Mesothelial cell of epicardium (in vitro differentiated cells): ENCODE data around the gene FAR1. TPM values are rescaled to one million over a fixed set of nuclear protein-coding genes. Genes with fewer than 3 reads are reported as not detected.

Experiments used
- DNase-seq, 2 experiments: peaks; one replicate each; pipeline ENCODE4 v3.0.0; 2021; ENCODE audit warnings: low spot score in 2 of 2; ENCODE audit not compliant: unreplicated experiment in 2 of 2
- H3K27ac Mint-ChIP-seq: 2 replicates; pipeline ENCODE4 v1.8.0; 2021; ENCODE audit warnings: mixed read lengths
- H3K27me3 Mint-ChIP-seq: 2 replicates; pipeline ENCODE4 v1.8.0; 2021; ENCODE audit warnings: low read depth, mixed read lengths
- H3K36me3 Mint-ChIP-seq: 2 replicates; pipeline ENCODE4 v1.8.0; 2021; ENCODE audit warnings: mixed read lengths
- H3K4me1 Mint-ChIP-seq: 2 replicates; pipeline ENCODE4 v1.8.0; 2021; ENCODE audit warnings: mixed read lengths
- H3K4me3 Mint-ChIP-seq: 2 replicates; pipeline ENCODE4 v1.8.0; 2021; ENCODE audit warnings: mild to moderate bottlenecking, moderate library complexity, mixed read lengths
- H3K9me3 Mint-ChIP-seq: 2 replicates; pipeline ENCODE4 v1.8.0; 2021; ENCODE audit warnings: mixed read lengths
- total RNA-seq: library from RNA; stranded (reverse); gene quantifications from 3 replicates; pipeline ENCODE4 v1.2.1, GENCODE V29; 2021
- TF ChIP-seq, protein P1 (sequence below): fragments of 200-600 bp; sonication (generic); IDR thresholded peaks from one replicate; pipeline ENCODE4 v1.5.0; 2021; ENCODE audit warnings: antibody characterized with exemption; ENCODE audit not compliant: unreplicated experiment

FAR1 gene
- total RNA-seq, 1 donor from 2014 or later = 67.0 TPM

DNA sequence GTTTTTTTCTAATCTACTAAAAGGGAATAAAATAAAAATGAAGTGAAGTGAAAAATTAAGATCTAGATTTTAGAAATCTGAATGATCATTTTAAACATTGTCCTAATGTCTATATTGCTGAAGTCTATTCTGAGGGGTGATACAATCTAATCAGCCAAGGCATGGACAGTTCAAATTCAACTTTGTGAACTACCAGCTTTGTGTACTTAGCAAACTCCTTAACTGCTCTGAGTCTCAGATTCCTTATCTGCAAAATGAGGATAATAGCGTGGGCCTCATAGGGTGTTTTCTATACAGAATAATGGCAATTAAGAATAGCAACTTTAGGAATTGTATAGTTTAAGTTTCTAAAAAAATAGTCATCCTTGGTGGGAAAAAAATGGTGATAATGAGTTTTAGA, 31.4 kb downstream of the FAR1 start:
- TF ChIP-seq, protein P1, sequence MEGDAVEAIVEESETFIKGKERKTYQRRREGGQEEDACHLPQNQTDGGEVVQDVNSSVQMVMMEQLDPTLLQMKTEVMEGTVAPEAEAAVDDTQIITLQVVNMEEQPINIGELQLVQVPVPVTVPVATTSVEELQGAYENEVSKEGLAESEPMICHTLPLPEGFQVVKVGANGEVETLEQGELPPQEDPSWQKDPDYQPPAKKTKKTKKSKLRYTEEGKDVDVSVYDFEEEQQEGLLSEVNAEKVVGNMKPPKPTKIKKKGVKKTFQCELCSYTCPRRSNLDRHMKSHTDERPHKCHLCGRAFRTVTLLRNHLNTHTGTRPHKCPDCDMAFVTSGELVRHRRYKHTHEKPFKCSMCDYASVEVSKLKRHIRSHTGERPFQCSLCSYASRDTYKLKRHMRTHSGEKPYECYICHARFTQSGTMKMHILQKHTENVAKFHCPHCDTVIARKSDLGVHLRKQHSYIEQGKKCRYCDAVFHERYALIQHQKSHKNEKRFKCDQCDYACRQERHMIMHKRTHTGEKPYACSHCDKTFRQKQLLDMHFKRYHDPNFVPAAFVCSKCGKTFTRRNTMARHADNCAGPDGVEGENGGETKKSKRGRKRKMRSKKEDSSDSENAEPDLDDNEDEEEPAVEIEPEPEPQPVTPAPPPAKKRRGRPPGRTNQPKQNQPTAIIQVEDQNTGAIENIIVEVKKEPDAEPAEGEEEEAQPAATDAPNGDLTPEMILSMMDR = no peak
- peaks cover 37% of the 10 kb centered on the region for H3K36me3 Mint-ChIP-seq

DNA sequence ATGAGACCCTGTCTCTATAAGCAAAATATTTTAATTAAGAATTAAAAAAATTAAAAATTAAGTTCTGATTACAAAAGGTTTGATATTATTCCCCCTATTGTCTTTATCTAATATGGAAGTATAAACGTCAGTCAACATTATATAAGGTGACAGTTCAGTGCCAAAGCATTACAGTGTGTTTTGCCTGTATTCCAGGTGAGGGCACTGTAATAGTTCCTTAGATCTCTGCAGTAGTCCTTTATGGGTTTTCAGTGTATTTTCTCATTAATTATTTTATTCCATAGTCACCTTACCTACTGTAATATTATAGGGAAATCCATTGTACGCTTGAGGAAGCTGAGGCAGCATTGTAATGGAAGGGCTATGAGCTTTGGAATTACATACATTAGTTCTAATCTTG, 33.0 kb downstream of the FAR1 start:
- no peaks in the 10 kb centered on the region for H3K27me3 Mint-ChIP-seq
- peaks cover 3% of the 10 kb centered on the region for H3K4me1 Mint-ChIP-seq
- no peak overlapping the region for H3K27ac Mint-ChIP-seq
- TF ChIP-seq, protein P1 = no peak
- H3K9me3 Mint-ChIP-seq = no peaks in the 10 kb centered on the region
- DNase-seq = no peak
- no peak overlapping the region for H3K4me3 Mint-ChIP-seq
- peaks cover 27% of the 10 kb centered on the region for H3K36me3 Mint-ChIP-seq

More for the DNA sequence above, 31.4 kb downstream of the FAR1 start:
- no peak for DNase-seq
- Mint-ChIP-seq H3K4me1 (peaks cover 3% of the 10 kb centered on the region), H3K27ac (no peak overlapping the region), H3K27me3 (no peaks in the 10 kb centered on the region), H3K4me3 (no peak overlapping the region), H3K9me3 (no peaks in the 10 kb centered on the region)

DNA sequence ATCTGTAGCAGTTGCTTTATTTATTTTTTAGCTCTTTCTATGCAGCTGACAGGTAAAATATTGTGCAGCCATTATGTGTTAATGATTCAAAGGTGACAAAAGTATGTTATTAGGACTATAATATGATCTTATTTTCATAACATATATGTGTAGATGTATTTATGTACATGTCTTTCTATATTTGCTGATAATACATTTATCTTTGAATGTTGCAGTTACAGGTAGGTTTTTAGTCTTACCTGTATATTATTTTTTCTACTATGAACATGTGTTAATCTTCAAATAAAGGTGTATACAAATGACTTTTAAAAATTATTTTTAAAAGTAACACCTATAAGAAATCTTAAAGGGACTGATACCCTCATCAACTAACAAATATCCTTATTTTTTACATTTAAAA, 33.6 kb downstream of the FAR1 start:
- no peak for DNase-seq
- no peaks in the 10 kb centered on the region for H3K27me3 Mint-ChIP-seq
- no peak overlapping the region for H3K4me3 Mint-ChIP-seq
- peaks cover 3% of the 10 kb centered on the region for H3K4me1 Mint-ChIP-seq
- TF ChIP-seq, protein P1 = no peak
- H3K27ac Mint-ChIP-seq = no peak overlapping the region
- peaks cover 27% of the 10 kb centered on the region for H3K36me3 Mint-ChIP-seq
- no peaks in the 10 kb centered on the region for H3K9me3 Mint-ChIP-seq

DNA sequence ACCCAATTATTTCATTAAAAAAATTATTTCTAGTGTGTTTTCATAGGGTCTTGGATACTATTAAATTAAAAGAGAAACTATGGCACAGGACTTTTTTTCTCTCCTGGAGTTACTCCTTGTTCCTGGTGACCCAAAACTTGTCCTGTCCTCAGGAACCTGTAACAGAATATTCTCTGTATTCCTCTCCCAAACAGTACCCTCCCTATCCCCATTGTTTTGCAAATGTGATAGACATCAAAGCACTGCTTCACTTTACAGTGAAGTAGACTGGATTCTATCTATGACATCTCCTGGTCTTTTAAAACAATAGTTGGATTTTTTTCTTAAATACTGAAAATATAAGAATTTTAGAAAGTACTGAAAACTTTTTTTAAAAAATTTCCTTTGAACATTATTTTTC, 37.2 kb downstream of the FAR1 start:
- Mint-ChIP-seq H3K27me3 (no peaks in the 10 kb centered on the region), H3K9me3 (no peaks in the 10 kb centered on the region), H3K27ac (no peak overlapping the region), H3K36me3 (peaks cover 20% of the 10 kb centered on the region), H3K4me3 (no peak overlapping the region), H3K4me1 (no peaks in the 10 kb centered on the region)
- DNase-seq = no peak
- TF ChIP-seq, protein P1 = no peak

DNA sequence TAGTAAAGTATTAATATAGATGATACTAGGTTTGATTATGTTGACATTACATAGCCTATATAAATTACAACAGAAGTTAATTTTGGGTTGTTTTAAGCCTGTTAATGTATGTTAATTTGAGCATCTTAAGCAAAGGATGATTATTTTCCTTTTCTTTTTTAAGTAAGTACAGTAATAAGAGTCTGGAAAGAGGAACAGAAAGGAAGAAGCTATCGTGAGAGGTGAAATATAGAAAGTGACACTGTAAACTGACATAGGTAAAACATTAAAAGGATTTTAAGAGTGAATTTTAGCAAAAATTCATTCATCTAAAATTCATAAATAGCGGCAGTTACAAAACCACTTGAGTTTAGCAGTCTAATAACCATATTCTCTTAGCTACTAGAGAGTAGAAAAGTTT, 45.5 kb downstream of the FAR1 start:
- no peaks in the 10 kb centered on the region for H3K27me3 Mint-ChIP-seq
- H3K4me3 Mint-ChIP-seq = no peak overlapping the region
- no peak overlapping the region for H3K27ac Mint-ChIP-seq
- H3K4me1 Mint-ChIP-seq = no peaks in the 10 kb centered on the region
- TF ChIP-seq, protein P1 = no peak
- no peak for DNase-seq
- H3K9me3 Mint-ChIP-seq = no peaks in the 10 kb centered on the region
- peaks cover 29% of the 10 kb centered on the region for H3K36me3 Mint-ChIP-seq

DNA sequence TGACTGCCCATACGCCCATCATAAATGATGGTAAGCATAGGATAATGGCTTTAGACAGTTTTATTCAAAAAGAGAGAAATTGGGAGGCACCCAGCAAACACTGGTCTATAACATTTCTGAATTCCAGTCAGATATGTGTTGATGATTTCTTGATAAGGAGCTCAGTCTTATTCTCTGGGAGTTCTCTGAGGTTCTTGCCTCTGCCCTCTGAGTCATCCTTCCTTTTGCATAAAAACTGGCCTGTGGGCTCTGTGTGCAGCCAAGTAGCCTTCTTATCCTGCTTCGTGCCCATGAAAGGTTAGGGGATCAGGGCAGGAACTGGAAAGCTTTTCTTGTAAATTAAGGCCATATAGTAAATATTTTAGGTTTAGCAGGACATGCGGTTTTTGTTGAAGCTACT, 48.9 kb downstream of the FAR1 start:
- Mint-ChIP-seq H3K4me1 (no peaks in the 10 kb centered on the region), H3K27ac (no peak overlapping the region), H3K9me3 (no peaks in the 10 kb centered on the region), H3K4me3 (no peak overlapping the region), H3K27me3 (no peaks in the 10 kb centered on the region), H3K36me3 (peaks cover 29% of the 10 kb centered on the region)
- TF ChIP-seq, protein P1 = no peak
- DNase-seq = no peak
